Uterus (tissue), 4 donors: Measurements from ENCODE around the gene EIF5A. TPM values are rescaled to one million over a fixed set of nuclear protein-coding genes. Genes with fewer than 3 reads are reported as not detected.

Source experiments
- DNase-seq, 2 donors: peaks; one replicate each; pipeline ENCODE4 v3.0.0-alpha.2; 2019 to 2020
- H3K27ac ChIP-seq, 2 donors: fragments of 200-600 bp; sonication (generic); 1 replicate in 1 of 2; 2 replicates in 1 of 2; pipeline ENCODE4 v1.5.1; 2016 to 2018
- H3K27me3 ChIP-seq, 2 donors: fragments of 200-600 bp; sonication (generic); one replicate each; pipeline ENCODE4 v1.5.1; 2018 to 2019; ENCODE audit warnings: control low read depth in 1 of 2
- H3K36me3 ChIP-seq, 2 donors: fragments of 200-600 bp; sonication (generic); one replicate each; pipeline ENCODE4 v1.5.1; 2019; ENCODE audit warnings: control low read depth in 1 of 2
- H3K4me1 ChIP-seq, 2 donors: fragments of 200-600 bp; sonication (generic); one replicate each; pipeline ENCODE4 v1.5.1; 2018 to 2019; ENCODE audit warnings: control low read depth in 1 of 2
- H3K4me3 ChIP-seq, 2 donors: fragments of 200-600 bp; sonication (generic); 1 replicate in 1 of 2; 2 replicates in 1 of 2; pipeline ENCODE4 v1.5.1; 2018 to 2019; ENCODE audit warnings: mild to moderate bottlenecking in 1 of 2
- H3K9me3 ChIP-seq, 2 donors: fragments of 200-600 bp; sonication (generic); one replicate each; pipeline ENCODE4 v1.5.1; 2019; ENCODE audit warnings: control low read depth in 1 of 2
- CTCF ChIP-seq, 4 experiments: fragments of 200-600 bp in 2 of 4; fragments of 450-650 bp in 2 of 4; sonication (generic) in 2 of 4; IDR thresholded peaks; one replicate each; pipeline ENCODE4 v1.5.1; 2016 to 2019; ENCODE audit warnings: antibody characterized with exemption in 4 of 4, mild to moderate bottlenecking in 2 of 4, moderate library complexity in 1 of 4
- POLR2A ChIP-seq, 2 donors: fragments of 450-650 bp; IDR thresholded peaks; one replicate each; pipeline ENCODE4 v1.6.1; 2016; ENCODE audit warnings: antibody characterized with exemption in 2 of 2, mild to moderate bottlenecking in 1 of 2, moderate library complexity in 1 of 2
- intact Hi-C: fragments of 100-400 bp; cut with DNase I; formaldehyde crosslinking; loops from one replicate; pipeline ENCODE4 v1.15.1; 2023; ENCODE audit warnings: low total_unique reads
- total RNA-seq, 4 donors: library from RNA; depleted of rRNA in 3 of 4; stranded (reverse); fragments of >200 nt in 3 of 4; gene quantifications; one replicate each; pipeline versions ENCODE4 v1.1.0 to v1.2.4, GENCODE V29; 2014 to 2023
- donor health status: DM: yes; HTN: yes; CAD: no.

Gene EIF5A
- total RNA-seq, 4 donors from 2014 or later: 75.3 to 219 (median 198) TPM

DNA sequence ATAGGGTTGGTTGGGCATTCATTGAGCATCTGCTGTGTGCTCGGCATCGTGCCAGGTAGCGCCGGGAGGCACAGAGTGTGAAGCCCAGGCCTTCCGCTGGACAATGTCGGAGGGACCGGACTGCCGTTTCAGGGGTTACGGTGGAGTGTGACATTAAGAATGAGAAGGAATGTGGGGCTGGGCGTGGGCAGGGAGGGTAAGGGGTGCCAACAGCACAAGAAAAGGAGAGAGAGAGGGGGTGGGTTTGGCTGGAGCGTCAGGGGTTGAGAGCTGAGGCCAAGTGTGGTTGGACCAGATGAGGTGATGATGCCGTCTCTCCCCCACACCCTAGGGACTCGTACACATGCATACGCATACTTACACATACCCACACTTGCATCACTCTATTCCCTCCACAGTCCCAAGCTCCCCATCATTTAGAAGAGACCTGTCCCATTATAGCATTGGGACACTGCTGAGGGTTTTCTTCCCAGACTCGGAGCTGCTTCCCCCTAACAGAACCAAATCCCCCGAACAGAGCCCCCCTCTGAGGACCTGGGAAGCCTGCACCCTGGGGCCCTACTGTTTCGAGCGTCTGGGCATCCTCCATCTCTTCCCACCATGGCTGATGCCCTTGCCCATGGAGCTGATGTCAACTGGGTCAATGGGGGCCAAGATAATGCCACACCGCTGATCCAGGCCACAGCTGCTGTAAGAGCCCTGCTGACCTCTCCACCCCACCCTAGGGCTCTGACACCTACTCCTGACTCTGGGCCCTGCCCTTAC is 41.2 kb downstream of the EIF5A start:
- no peak overlapping the region for H3K4me3 ChIP-seq
- H3K27me3 ChIP-seq: no peaks in the 10 kb centered on the region
- DNase-seq: no peak
- H3K27ac ChIP-seq: peak overlapping the region in 1 of 2 donors; percentile 95
- no peaks in the 10 kb centered on the region for H3K9me3 ChIP-seq
- no peak for TF ChIP-seq POLR2A (IDR thresholded peaks at IDR 0.05)
- no peak for TF ChIP-seq CTCF (IDR thresholded peaks at IDR 0.05)
- peaks cover 0 to 8% of the 10 kb centered on the region in 2 donors for H3K4me1 ChIP-seq
- no peaks in the 10 kb centered on the region for H3K36me3 ChIP-seq
- intact Hi-C loops: no loop called here

- DNase-seq: peak; percentile 88 to 93
- peak within 1 kb of the TSS; percentile 76 to 97 for H3K4me3 ChIP-seq
- no peaks in the 10 kb centered on the region for H3K27me3 ChIP-seq
- H3K4me1 ChIP-seq: peaks cover 0 to 8% of the 10 kb centered on the region in 2 donors
- intact Hi-C loops: loop anchor here (10.0 kb wide), 1 partner anchor 233 kb away; the partner anchor contains the start of gene MPDU1
- no peaks in the 10 kb centered on the region for H3K9me3 ChIP-seq
- peak in 2 of 4 experiments; percentile 41 to 55 for TF ChIP-seq CTCF (IDR thresholded peaks at IDR 0.05)
- TF ChIP-seq POLR2A (IDR thresholded peaks at IDR 0.05): peak; percentile 19 to 65
- peak within 1 kb of the TSS; percentile 95 to 97 for H3K27ac ChIP-seq
- no peaks in the 10 kb centered on the region for H3K36me3 ChIP-seq
Observed at GRCh38 chr17:7351665-7352502, 44.5 kb downstream of the EIF5A start, which contains the start of gene KCTD11. Gene KCTD11, plus strand, starts transcription at chr17:7352162.

- intact Hi-C loops: loop anchor here (10.0 kb wide), 1 partner anchor 232 kb away; the partner anchor contains the start of gene MPDU1
- peak overlapping the region; percentile 76 to 97 for H3K4me3 ChIP-seq
- TF ChIP-seq POLR2A (IDR thresholded peaks at IDR 0.05): no peak
- TF ChIP-seq CTCF (IDR thresholded peaks at IDR 0.05): peak in 2 of 4 experiments; percentile 69 to 85
- H3K27ac ChIP-seq: peak overlapping the region; percentile 95 to 97
- H3K27me3 ChIP-seq: no peaks in the 10 kb centered on the region
- no peaks in the 10 kb centered on the region for H3K36me3 ChIP-seq
- no peak for DNase-seq
- H3K4me1 ChIP-seq: peaks cover 0 to 8% of the 10 kb centered on the region in 2 donors
- no peaks in the 10 kb centered on the region for H3K9me3 ChIP-seq
Observed at GRCh38 chr17:7352503-7352889, 45.1 kb downstream of the EIF5A start.

DNA sequence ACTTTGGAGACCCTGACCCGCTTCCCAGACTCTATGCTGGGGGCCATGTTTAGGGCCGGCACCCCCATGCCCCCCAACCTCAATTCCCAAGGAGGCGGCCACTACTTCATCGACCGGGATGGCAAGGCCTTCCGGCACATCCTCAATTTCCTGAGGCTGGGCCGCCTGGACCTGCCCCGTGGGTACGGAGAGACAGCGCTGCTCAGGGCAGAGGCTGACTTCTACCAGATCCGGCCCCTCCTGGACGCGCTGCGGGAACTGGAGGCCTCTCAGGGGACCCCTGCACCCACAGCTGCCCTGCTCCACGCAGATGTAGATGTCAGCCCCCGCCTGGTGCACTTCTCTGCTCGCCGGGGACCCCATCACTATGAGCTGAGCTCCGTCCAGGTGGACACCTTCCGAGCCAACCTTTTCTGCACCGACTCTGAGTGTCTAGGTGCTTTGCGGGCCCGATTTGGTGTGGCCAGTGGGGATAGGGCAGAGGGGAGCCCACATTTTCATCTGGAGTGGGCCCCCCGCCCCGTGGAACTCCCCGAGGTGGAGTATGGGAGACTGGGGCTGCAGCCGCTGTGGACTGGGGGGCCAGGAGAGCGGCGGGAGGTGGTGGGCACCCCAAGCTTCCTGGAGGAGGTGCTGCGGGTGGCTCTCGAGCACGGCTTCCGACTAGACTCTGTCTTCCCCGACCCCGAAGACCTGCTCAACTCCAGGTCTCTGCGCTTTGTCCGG is 45.6 kb downstream of the EIF5A start:
- TF ChIP-seq POLR2A (IDR thresholded peaks at IDR 0.05) (no peak), CTCF (IDR thresholded peaks at IDR 0.05) (no peak)
- no peaks in the 10 kb centered on the region for H3K36me3 ChIP-seq
- peak overlapping the region; percentile 95 to 97 for H3K27ac ChIP-seq
- no peaks in the 10 kb centered on the region for H3K27me3 ChIP-seq
- intact Hi-C loops: loop anchor here (10.0 kb wide), 1 partner anchor 232 kb away; the partner anchor contains the start of gene MPDU1
- no peaks in the 10 kb centered on the region for H3K9me3 ChIP-seq
- no peak for DNase-seq
- peak overlapping the region in 1 of 2 donors; percentile 76 for H3K4me3 ChIP-seq
- peaks cover 0 to 8% of the 10 kb centered on the region in 2 donors for H3K4me1 ChIP-seq
